GM10266 (cell line): Measurements from ENCODE around the gene DOCK11.

Source experiments
- DNase-seq: peaks from one replicate; pipeline ENCODE4 v3.0.0; 2012; ENCODE audit errors: extremely low spot score
- CTCF ChIP-seq: IDR thresholded peaks from 2 replicates; pipeline ENCODE4 v1.5.1; 2012; ENCODE audit warnings: mild to moderate bottlenecking, low read depth; ENCODE audit not compliant: control insufficient read depth, insufficient read depth; ENCODE audit errors: missing control alignments

Gene DOCK11

GRCh38 chrX:118524344-118524743 lies 28.7 kb downstream of the DOCK11 start:
- DNase-seq, result no peak
- no peak for TF ChIP-seq CTCF

- no peak for DNase-seq
- TF ChIP-seq CTCF, result no peak
Observed at GRCh38 chrX:118525174-118525730, 29.6 kb downstream of the DOCK11 start.

GRCh38 chrX:118526149-118526548 lies 30.5 kb downstream of the DOCK11 start:
- DNase-seq, result no peak
- no peak for TF ChIP-seq CTCF

- DNase-seq, result no peak
- TF ChIP-seq CTCF, result no peak
Observed at GRCh38 chrX:118528071-118528737, 32.6 kb downstream of the DOCK11 start.

- TF ChIP-seq CTCF, result no peak
- DNase-seq, result no peak
Observed at GRCh38 chrX:118530219-118530911, 34.8 kb downstream of the DOCK11 start.

- TF ChIP-seq CTCF, result no peak
- no peak for DNase-seq
Observed at GRCh38 chrX:118534716-118535493, 39.3 kb downstream of the DOCK11 start.
